ENCODE measurements around the gene SPATA18. TPM values are rescaled to one million over a fixed set of nuclear protein-coding genes. Genes with fewer than 3 reads are reported as not detected.

Gene SPATA18
- total and polyA plus RNA-seq, 2 of the 13 experiments (the other 11 are each of a cell fraction or from before 2014, with no cell fraction given): 5.7 to 13.2 TPM

- TF ChIP-seq KMT2B (CRISPR knock-in tag; IDR thresholded peaks at IDR 0.05) (peak; percentile 51; the same call in 1 of the 2 replicates), ZNF354B (CRISPR knock-in tag; IDR thresholded peaks at IDR 0.05) (no peak), ZSCAN12 (CRISPR knock-in tag; IDR thresholded peaks at IDR 0.05) (no peak), ZNF484 (CRISPR knock-in tag; IDR thresholded peaks at IDR 0.05; ENCODE audit: borderline replicate concordance, low read depth) (no peak), STAG1 (CRISPR knock-in tag; IDR thresholded peaks at IDR 0.05) (no peak), ZNF788 (CRISPR knock-in tag; IDR thresholded peaks at IDR 0.05; ENCODE audit: borderline replicate concordance) (0 out of 2 replicates have a peak, but pooled peaks have one; percentile 25), ZNF672 (CRISPR knock-in tag; IDR thresholded peaks at IDR 0.05) (no peak), NCOA1 (CRISPR knock-in tag; IDR thresholded peaks at IDR 0.05) (no peak), ZMAT3 (CRISPR knock-in tag; conservative IDR thresholded peaks at IDR 0.05) (0 out of 2 replicates have a peak, but pooled peaks have one; percentile 41), GFI1 (CRISPR knock-in tag; IDR thresholded peaks at IDR 0.05; ENCODE audit: borderline replicate concordance) (no peak), ZNF776 (CRISPR knock-in tag; IDR thresholded peaks at IDR 0.05) (peak; percentile 48; the same call in 1 of the 2 replicates), ZNF547 (CRISPR knock-in tag; IDR thresholded peaks at IDR 0.05) (no peak), HDAC1 (CRISPR knock-in tag; IDR thresholded peaks at IDR 0.05) (peak; percentile 64), ZNF3 (CRISPR knock-in tag; IDR thresholded peaks at IDR 0.05) (no peak), DMAP1 (CRISPR knock-in tag; IDR thresholded peaks at IDR 0.05) (peak; percentile 78; the same call in 1 of the 2 replicates), ZNF775 (CRISPR knock-in tag; IDR thresholded peaks at IDR 0.05; ENCODE audit: borderline replicate concordance) (no peak), ZBTB26 (CRISPR knock-in tag; IDR thresholded peaks at IDR 0.05; ENCODE audit: borderline replicate concordance) (no peak), RNF219 (CRISPR knock-in tag; IDR thresholded peaks at IDR 0.05) (no peak), IKZF4 (CRISPR knock-in tag; IDR thresholded peaks at IDR 0.05; ENCODE audit: borderline replicate concordance, low read depth, not compliant biosample characterization) (no peak), ZNF777 (CRISPR knock-in tag; IDR thresholded peaks at IDR 0.05) (peak; percentile 44), KLF6 (CRISPR knock-in tag; IDR thresholded peaks at IDR 0.05) (peak; percentile 56), ZNF724P (CRISPR knock-in tag; IDR thresholded peaks at IDR 0.05; ENCODE audit: borderline replicate concordance) (no peak), PHF8 (CRISPR knock-in tag; IDR thresholded peaks at IDR 0.05) (peak; percentile 74)
- TF ChIP-seq, protein P1, sequence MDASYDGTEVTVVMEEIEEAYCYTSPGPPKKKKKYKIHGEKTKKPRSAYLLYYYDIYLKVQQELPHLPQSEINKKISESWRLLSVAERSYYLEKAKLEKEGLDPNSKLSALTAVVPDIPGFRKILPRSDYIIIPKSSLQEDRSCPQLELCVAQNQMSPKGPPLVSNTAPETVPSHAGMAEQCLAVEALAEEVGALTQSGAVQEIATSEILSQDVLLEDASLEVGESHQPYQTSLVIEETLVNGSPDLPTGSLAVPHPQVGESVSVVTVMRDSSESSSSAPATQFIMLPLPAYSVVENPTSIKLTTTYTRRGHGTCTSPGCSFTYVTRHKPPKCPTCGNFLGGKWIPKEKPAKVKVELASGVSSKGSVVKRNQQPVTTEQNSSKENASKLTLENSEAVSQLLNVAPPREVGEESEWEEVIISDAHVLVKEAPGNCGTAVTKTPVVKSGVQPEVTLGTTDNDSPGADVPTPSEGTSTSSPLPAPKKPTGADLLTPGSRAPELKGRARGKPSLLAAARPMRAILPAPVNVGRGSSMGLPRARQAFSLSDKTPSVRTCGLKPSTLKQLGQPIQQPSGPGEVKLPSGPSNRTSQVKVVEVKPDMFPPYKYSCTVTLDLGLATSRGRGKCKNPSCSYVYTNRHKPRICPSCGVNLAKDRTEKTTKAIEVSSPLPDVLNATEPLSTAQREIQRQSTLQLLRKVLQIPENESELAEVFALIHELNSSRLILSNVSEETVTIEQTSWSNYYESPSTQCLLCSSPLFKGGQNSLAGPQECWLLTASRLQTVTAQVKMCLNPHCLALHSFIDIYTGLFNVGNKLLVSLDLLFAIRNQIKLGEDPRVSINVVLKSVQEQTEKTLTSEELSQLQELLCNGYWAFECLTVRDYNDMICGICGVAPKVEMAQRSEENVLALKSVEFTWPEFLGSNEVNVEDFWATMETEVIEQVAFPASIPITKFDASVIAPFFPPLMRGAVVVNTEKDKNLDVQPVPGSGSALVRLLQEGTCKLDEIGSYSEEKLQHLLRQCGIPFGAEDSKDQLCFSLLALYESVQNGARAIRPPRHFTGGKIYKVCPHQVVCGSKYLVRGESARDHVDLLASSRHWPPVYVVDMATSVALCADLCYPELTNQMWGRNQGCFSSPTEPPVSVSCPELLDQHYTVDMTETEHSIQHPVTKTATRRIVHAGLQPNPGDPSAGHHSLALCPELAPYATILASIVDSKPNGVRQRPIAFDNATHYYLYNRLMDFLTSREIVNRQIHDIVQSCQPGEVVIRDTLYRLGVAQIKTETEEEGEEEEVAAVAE (CRISPR knock-in tag; IDR thresholded peaks at IDR 0.05; ENCODE audit: borderline replicate concordance): no peak
Measured at GRCh38 chr4:52051615-52052474, 741 bp downstream of the SPATA18 start (continued).

Measured in HepG2 (cell line).